ENCODE data around the gene THRB.

Gene THRB

GRCh38 chr3:24485511-24485910 lies 9.1 kb downstream of the THRB start:
- no peak for DNase-seq

- no peak for DNase-seq
Observed at GRCh38 chr3:24483873-24484272, 10.8 kb downstream of the THRB start.

GRCh38 chr3:24482096-24482705 lies 12.4 kb downstream of the THRB start:
- DNase-seq: no peak

- DNase-seq: no peak
Observed at GRCh38 chr3:24481193-24481592, 13.5 kb downstream of the THRB start.

- no peak for DNase-seq
Observed at GRCh38 chr3:24480497-24480896, 14.2 kb downstream of the THRB start.

- DNase-seq: no peak
Observed at GRCh38 chr3:24479816-24480215, 14.8 kb downstream of the THRB start.

- DNase-seq: no peak
Observed at GRCh38 chr3:24476871-24477656, 17.6 kb downstream of the THRB start.

- DNase-seq: no peak
Observed at GRCh38 chr3:24475925-24476324, 18.7 kb downstream of the THRB start.

- DNase-seq: no peak
Observed at GRCh38 chr3:24474862-24475261, 19.8 kb downstream of the THRB start.

- DNase-seq: no peak
Observed at GRCh38 chr3:24472358-24472757, 22.3 kb downstream of the THRB start.

- no peak for DNase-seq
Observed at GRCh38 chr3:24471486-24471885, 23.2 kb downstream of the THRB start.

GRCh38 chr3:24470277-24470676 lies 24.4 kb downstream of the THRB start:
- DNase-seq: no peak

GRCh38 chr3:24464389-24464788 lies 30.3 kb downstream of the THRB start:
- DNase-seq: no peak

GRCh38 chr3:24462737-24463136 lies 31.9 kb downstream of the THRB start:
- DNase-seq: no peak

GRCh38 chr3:24460974-24461373 lies 33.7 kb downstream of the THRB start:
- DNase-seq: no peak

- DNase-seq: no peak
Observed at GRCh38 chr3:24457719-24458118, 36.9 kb downstream of the THRB start.

GRCh38 chr3:24454856-24455255 lies 39.8 kb downstream of the THRB start:
- DNase-seq: no peak

GRCh38 chr3:24454393-24454792 lies 40.3 kb downstream of the THRB start:
- no peak for DNase-seq

GRCh38 chr3:24451461-24452099 lies 43.1 kb downstream of the THRB start:
- no peak for DNase-seq

- no peak for DNase-seq
Observed at GRCh38 chr3:24450160-24450907, 44.3 kb downstream of the THRB start.

GRCh38 chr3:24447836-24448235 lies 46.8 kb downstream of the THRB start:
- no peak for DNase-seq

GRCh38 chr3:24446032-24446431 lies 48.6 kb downstream of the THRB start:
- DNase-seq: no peak

GRCh38 chr3:24443476-24443875 lies 51.2 kb downstream of the THRB start:
- no peak for DNase-seq
